Neural progenitor cell (in vitro differentiated cells): ENCODE results near the gene PPM1N. TPM values are rescaled to one million over a fixed set of nuclear protein-coding genes. Genes with fewer than 3 reads are reported as not detected.

Source experiments
- DNase-seq: peaks from one replicate; pipeline ENCODE4 v3.0.0-alpha.2; 2016; ENCODE audit warnings: low spot score
- H2AFZ ChIP-seq: fragments of 200-600 bp; sonication (generic); replicated peaks from 2 replicates; pipeline ENCODE4 v1.6.1; 2016; ENCODE audit warnings: antibody characterized with exemption
- H3F3A ChIP-seq: fragments of 200-600 bp; sonication (generic); 2 replicates; pipeline ENCODE4 v1.6.1; 2016; ENCODE audit warnings: antibody characterized with exemption, low read depth
- H3K27ac ChIP-seq: fragments of 200-600 bp; sonication (generic); 2 replicates; pipeline ENCODE4 v1.5.1; 2016; ENCODE audit warnings: mild to moderate bottlenecking
- H3K27me3 ChIP-seq: fragments of 200-600 bp; sonication (generic); 2 replicates; pipeline ENCODE4 v1.6.1; 2016; ENCODE audit warnings: mild to moderate bottlenecking, moderate library complexity
- H3K36me3 ChIP-seq: fragments of 200-600 bp; sonication (generic); 2 replicates; pipeline ENCODE4 v1.5.1; 2016
- H3K4me1 ChIP-seq: fragments of 200-600 bp; sonication (generic); 2 replicates; pipeline ENCODE4 v1.6.1; 2016; ENCODE audit warnings: mixed run types
- H3K4me2 ChIP-seq: fragments of 200-600 bp; sonication (generic); 2 replicates; pipeline ENCODE4 v1.6.1; 2016
- H3K4me3 ChIP-seq: fragments of 200-600 bp; sonication (generic); 2 replicates; pipeline ENCODE4 v1.5.1; 2016
- H3K79me2 ChIP-seq: fragments of 200-600 bp; sonication (generic); 2 replicates; pipeline ENCODE4 v1.6.1; 2016; ENCODE audit warnings: low read depth
- H3K9ac ChIP-seq: fragments of 200-600 bp; sonication (generic); 2 replicates; pipeline ENCODE4 v1.6.1; 2016
- H3K9me3 ChIP-seq: fragments of 200-600 bp; sonication (generic); 2 replicates; pipeline ENCODE4 v1.5.1; 2016; ENCODE audit warnings: low read depth
- H4K20me1 ChIP-seq: fragments of 200-600 bp; sonication (generic); 2 replicates; pipeline ENCODE4 v1.6.1; 2016; ENCODE audit warnings: low read depth
- H3K27ac Mint-ChIP-seq: 3 replicates; pipeline ENCODE4 v1.8.0; 2021; ENCODE audit warnings: mixed read lengths
- H3K27me3 Mint-ChIP-seq: 2 replicates; pipeline ENCODE4 v1.8.0; 2022; ENCODE audit warnings: low read depth, mild to moderate bottlenecking, inconsistent platforms, moderate library complexity, mixed read lengths; ENCODE audit not compliant: insufficient read depth
- H3K36me3 Mint-ChIP-seq: 3 replicates; pipeline ENCODE4 v1.8.0; 2021; ENCODE audit warnings: mixed read lengths
- H3K4me1 Mint-ChIP-seq: 3 replicates; pipeline ENCODE4 v1.8.0; 2021; ENCODE audit warnings: mixed read lengths
- H3K4me3 Mint-ChIP-seq: 3 replicates; pipeline ENCODE4 v1.8.0; 2021; ENCODE audit warnings: mild to moderate bottlenecking, moderate library complexity, mixed read lengths
- H3K9me3 Mint-ChIP-seq: 3 replicates; pipeline ENCODE4 v1.8.0; 2020; ENCODE audit warnings: mixed read lengths
- EZH2 ChIP-seq: fragments of 200-600 bp; sonication (generic); IDR thresholded peaks from 2 replicates; pipeline ENCODE4 v1.6.1; 2017; ENCODE audit warnings: antibody characterized with exemption, mild to moderate bottlenecking, moderate library complexity
- EZH2phosphoT487 ChIP-seq: fragments of 200-600 bp; sonication (generic); IDR thresholded peaks from 2 replicates; pipeline ENCODE4 v1.6.1; 2017; ENCODE audit warnings: antibody characterized with exemption
- total RNA-seq: library from RNA; depleted of rRNA; stranded (reverse); fragments of >200 nt; gene quantifications from 2 replicates; pipeline ENCODE4 v1.2.3, GENCODE V29; 2015; ENCODE audit warnings: low replicate concordance
- TF ChIP-seq, protein P1 (sequence below): fragments of 200-600 bp; sonication (generic); IDR thresholded peaks from 2 replicates; pipeline ENCODE4 v1.5.1; 2017; ENCODE audit warnings: antibody characterized with exemption, mild to moderate bottlenecking

PPM1N gene
- total RNA-seq, 1 donor from 2014 or later, result 2.4 TPM

GRCh38 chr19:45464852-45465441 lies 33.3 kb upstream of the PPM1N start:
- Histone ChIP-seq H3K4me3 (no peak overlapping the region), H3K9ac (no peak overlapping the region), H3K9me3 (no peaks in the 10 kb centered on the region), H3K4me2 (no peak overlapping the region), H3K4me1 (peaks cover 3% of the 10 kb centered on the region), H3K36me3 (no peaks in the 10 kb centered on the region), H3K79me2 (no peaks in the 10 kb centered on the region), H4K20me1 (peaks cover 8% of the 10 kb centered on the region), H3K27ac (no peak overlapping the region), H3K27me3 (peaks cover 21% of the 10 kb centered on the region), H2AFZ (no peak overlapping the region), H3F3A (peaks cover 21% of the 10 kb centered on the region)
- Mint-ChIP-seq H3K27ac (no peak overlapping the region), H3K4me1 (peaks cover 25% of the 10 kb centered on the region), H3K4me3 (peak overlapping the region; percentile 43), H3K27me3 (peaks cover 11% of the 10 kb centered on the region), H3K9me3 (no peaks in the 10 kb centered on the region), H3K36me3 (no peaks in the 10 kb centered on the region)
- no peak for TF ChIP-seq EZH2phosphoT487
- no peak for TF ChIP-seq EZH2
- TF ChIP-seq, protein P1, sequence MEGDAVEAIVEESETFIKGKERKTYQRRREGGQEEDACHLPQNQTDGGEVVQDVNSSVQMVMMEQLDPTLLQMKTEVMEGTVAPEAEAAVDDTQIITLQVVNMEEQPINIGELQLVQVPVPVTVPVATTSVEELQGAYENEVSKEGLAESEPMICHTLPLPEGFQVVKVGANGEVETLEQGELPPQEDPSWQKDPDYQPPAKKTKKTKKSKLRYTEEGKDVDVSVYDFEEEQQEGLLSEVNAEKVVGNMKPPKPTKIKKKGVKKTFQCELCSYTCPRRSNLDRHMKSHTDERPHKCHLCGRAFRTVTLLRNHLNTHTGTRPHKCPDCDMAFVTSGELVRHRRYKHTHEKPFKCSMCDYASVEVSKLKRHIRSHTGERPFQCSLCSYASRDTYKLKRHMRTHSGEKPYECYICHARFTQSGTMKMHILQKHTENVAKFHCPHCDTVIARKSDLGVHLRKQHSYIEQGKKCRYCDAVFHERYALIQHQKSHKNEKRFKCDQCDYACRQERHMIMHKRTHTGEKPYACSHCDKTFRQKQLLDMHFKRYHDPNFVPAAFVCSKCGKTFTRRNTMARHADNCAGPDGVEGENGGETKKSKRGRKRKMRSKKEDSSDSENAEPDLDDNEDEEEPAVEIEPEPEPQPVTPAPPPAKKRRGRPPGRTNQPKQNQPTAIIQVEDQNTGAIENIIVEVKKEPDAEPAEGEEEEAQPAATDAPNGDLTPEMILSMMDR, result no peak
- DNase-seq, result peak; percentile 32

GRCh38 chr19:45467115-45467455 lies 31.2 kb upstream of the PPM1N start:
- peak; percentile 53 for DNase-seq
- peaks cover 32% of the 10 kb centered on the region for H3K4me1 Mint-ChIP-seq
- TF ChIP-seq, protein P1, result no peak
- TF ChIP-seq EZH2 (no peak), EZH2phosphoT487 (no peak)

GRCh38 chr19:45467456-45468158 lies 30.6 kb upstream of the PPM1N start, which contains the start of gene FOSB:
Gene FOSB, plus strand, starts transcription at chr19:45467996. Its CDS starts 591 bp downstream, at chr19:45468587.
- peak within 1 kb of the TSS; percentile 76 for H3K27ac ChIP-seq
- peaks cover 35% of the 10 kb centered on the region for H3K4me1 Mint-ChIP-seq
- peaks cover 8% of the 10 kb centered on the region for H3K4me1 ChIP-seq
- H3K9me3 Mint-ChIP-seq, result no peaks in the 10 kb centered on the region
- H3K4me3 ChIP-seq, result peak within 1 kb of the TSS; percentile 70
- no peaks in the 10 kb centered on the region for H3K9me3 ChIP-seq
- peak within 1 kb of the TSS; percentile 98 for H2AFZ ChIP-seq
- peak within 1 kb of the TSS; percentile 92 for H3K4me3 Mint-ChIP-seq
- H3K79me2 ChIP-seq, result no peaks in the 10 kb centered on the region
- H3K4me2 ChIP-seq, result peak within 1 kb of the TSS; percentile 97
- H3K36me3 ChIP-seq, result no peaks in the 10 kb centered on the region
- DNase-seq, result peak; percentile 99
- TF ChIP-seq EZH2, result no peak
- TF ChIP-seq, protein P1, result peak; percentile 52
- peak within 1 kb of the TSS; percentile 10 for H3K9ac ChIP-seq
- peaks cover 8% of the 10 kb centered on the region for H4K20me1 ChIP-seq
- H3K27me3 ChIP-seq, result peaks cover 34% of the 10 kb centered on the region
- peaks cover 25% of the 10 kb centered on the region for H3K27me3 Mint-ChIP-seq
- no peaks in the 10 kb centered on the region for H3K36me3 Mint-ChIP-seq
- H3F3A ChIP-seq, result peaks cover 21% of the 10 kb centered on the region
- peak within 1 kb of the TSS; percentile 97 for H3K27ac Mint-ChIP-seq

More at GRCh38 chr19:45467115-45467455, 31.2 kb upstream of the PPM1N start:
- peaks cover 21% of the 10 kb centered on the region for H3F3A ChIP-seq
- H4K20me1 ChIP-seq, result peaks cover 8% of the 10 kb centered on the region
- no peaks in the 10 kb centered on the region for H3K36me3 ChIP-seq
- H3K9me3 ChIP-seq, result no peaks in the 10 kb centered on the region
- peak overlapping the region; percentile 94 for H3K27ac Mint-ChIP-seq
- no peaks in the 10 kb centered on the region for H3K79me2 ChIP-seq
- no peak overlapping the region for H3K9ac ChIP-seq
- H3K4me3 Mint-ChIP-seq, result peak overlapping the region; percentile 92
- H3K36me3 Mint-ChIP-seq, result no peaks in the 10 kb centered on the region
- H3K4me2 ChIP-seq, result peak overlapping the region; percentile 97
- H3K27me3 Mint-ChIP-seq, result peaks cover 20% of the 10 kb centered on the region
- no peaks in the 10 kb centered on the region for H3K9me3 Mint-ChIP-seq
- peaks cover 28% of the 10 kb centered on the region for H3K27me3 ChIP-seq
- peak overlapping the region; percentile 70 for H3K4me3 ChIP-seq
- peaks cover 3% of the 10 kb centered on the region for H3K4me1 ChIP-seq
- H3K27ac ChIP-seq, result no peak overlapping the region
- H2AFZ ChIP-seq, result peak overlapping the region; percentile 98
